HG03108 (cell line): ENCODE data around the gene ADGRA3.

ENCODE experiments used
- ATAC-seq: cut with Tn5 transposase; IDR thresholded peaks from one replicate; pipeline ENCODE4 v1.9.1; 2021; ENCODE audit warnings: moderate library complexity; ENCODE audit not compliant: unreplicated experiment

Gene ADGRA3

DNA sequence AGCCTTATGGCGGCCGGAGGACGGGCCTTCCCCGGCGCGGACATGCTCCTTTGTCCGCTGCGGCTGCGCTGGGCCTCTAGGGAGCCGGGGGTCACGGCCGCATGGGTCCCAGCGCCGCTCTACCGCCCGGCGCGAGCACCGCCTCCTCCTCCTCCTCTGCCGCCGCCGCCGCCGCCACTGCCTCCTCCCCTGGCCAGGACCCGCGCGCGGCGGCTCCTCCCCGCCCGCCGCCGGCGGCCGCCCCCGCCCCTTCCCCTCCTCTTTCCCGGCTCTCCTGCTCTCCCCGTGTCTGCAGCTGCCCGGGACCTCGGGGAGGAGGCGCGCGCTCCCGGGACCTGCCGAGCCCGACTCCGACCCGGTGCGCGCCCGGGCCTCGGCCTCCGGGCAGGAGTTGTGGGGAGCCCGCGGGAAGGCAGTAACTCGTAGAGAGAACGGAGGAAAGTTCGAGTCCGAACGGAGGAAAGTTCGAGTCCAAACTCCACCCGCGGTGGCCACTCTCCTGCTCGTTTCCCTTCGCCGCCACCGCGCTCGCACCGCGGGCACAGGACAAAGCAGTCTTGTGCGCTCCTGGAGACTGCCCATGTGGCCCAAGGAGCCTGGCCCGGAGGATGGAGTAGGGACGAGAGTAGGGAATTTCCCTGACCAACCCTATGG, at the start of gene ADGRA3:
TSS of gene ADGRA3 (minus strand) at position 179 of the 654 bp plus-strand sequence. CDS start 282 bp downstream, outside the sequence.
- ATAC-seq: peak; percentile 18

- ATAC-seq: no peak
Measured at GRCh38 chr4:22556495-22556894, 40.6 kb upstream of the ADGRA3 start.

DNA sequence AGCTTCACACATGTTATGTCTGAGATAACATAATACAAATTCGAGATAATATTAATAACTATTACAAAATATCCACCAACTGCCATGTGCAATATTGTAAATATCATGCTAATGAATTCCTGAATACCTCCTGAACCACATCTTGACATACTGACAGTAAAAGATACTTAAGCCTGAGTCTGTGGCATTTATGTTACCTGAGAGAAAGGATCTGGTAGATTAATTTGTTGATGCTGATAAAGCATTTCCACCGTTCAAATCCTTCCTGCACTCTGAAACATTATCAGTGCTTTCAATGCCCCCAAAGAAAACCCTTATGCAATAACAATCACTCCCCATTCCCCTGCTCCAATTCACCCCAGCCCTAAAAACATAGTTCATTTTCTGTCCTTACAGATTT, 38.8 kb upstream of the ADGRA3 start:
- no peak for ATAC-seq

DNA sequence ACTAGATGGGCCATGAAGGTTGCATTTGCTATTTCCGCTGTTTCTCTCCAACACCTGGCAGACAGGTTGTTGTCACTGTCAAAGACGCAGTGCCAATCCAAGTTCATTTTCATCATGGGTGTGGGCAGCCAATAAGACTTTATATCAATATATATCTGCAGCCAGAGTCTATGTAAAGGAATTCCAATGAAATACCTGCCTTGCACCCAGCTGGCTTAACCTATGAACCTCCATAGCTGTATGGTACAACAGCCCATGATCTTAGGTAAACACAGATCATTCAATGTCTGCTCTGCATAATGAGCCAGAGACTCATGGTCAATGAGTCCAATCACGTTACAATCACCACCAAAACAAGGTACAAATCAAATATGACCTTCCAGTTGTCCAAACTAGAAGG, 37.7 kb upstream of the ADGRA3 start:
- no peak for ATAC-seq

DNA sequence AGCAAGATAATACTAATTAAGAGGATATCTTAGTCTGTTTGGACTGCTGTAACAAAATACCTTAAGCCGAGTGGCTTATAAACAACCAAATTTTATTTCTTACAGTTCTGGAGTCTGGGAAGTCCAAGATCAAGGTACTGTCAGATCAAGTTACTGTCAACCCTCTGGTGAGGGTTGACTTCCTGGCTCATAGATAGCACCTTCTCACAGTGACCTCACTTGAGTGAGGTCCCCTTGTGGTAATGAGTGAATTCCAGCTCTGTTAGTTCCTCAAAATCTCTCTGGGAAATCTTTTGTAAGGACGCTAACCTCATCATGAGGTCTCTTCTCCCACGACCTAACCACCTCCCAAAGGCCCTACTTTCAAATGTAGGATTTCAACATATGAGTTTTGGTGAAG, 36.9 kb upstream of the ADGRA3 start:
- no peak for ATAC-seq

- no peak for ATAC-seq
Measured at GRCh38 chr4:22551550-22551949, 35.7 kb upstream of the ADGRA3 start.

- no peak for ATAC-seq
Measured at GRCh38 chr4:22546299-22546698, 30.4 kb upstream of the ADGRA3 start.

GRCh38 chr4:22539251-22539650, 23.4 kb upstream of the ADGRA3 start:
- ATAC-seq: no peak

DNA sequence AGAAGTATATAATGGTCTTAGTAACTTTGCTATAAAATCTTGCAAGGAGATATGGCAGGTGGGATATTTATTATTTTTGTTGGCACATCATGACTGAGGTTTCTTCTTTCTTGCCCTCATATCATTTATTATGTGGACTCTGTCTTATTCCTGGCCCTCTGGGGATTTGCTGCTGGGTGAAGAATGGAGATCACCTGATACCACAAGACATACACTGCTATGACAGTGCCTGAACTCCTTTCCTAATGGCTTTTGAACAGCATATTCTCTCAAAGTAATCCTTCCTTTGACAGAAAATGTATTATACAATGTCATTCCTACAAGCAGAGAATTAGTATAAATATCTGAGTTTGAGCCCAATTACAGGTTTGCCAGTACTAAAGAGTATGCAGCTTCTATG, 22.0 kb upstream of the ADGRA3 start:
- no peak for ATAC-seq

- ATAC-seq: no peak
Measured at GRCh38 chr4:22534374-22534773, 18.5 kb upstream of the ADGRA3 start.

- ATAC-seq: no peak
Measured at GRCh38 chr4:22532896-22533295, 17.0 kb upstream of the ADGRA3 start.

- no peak for ATAC-seq
Measured at GRCh38 chr4:22532117-22532516, 16.3 kb upstream of the ADGRA3 start.

- ATAC-seq: no peak
Measured at GRCh38 chr4:22531311-22532019, 15.6 kb upstream of the ADGRA3 start.

- ATAC-seq: no peak
Measured at GRCh38 chr4:22524895-22525294, 9.0 kb upstream of the ADGRA3 start.

GRCh38 chr4:22522706-22523501, 7.0 kb upstream of the ADGRA3 start:
- no peak for ATAC-seq

DNA sequence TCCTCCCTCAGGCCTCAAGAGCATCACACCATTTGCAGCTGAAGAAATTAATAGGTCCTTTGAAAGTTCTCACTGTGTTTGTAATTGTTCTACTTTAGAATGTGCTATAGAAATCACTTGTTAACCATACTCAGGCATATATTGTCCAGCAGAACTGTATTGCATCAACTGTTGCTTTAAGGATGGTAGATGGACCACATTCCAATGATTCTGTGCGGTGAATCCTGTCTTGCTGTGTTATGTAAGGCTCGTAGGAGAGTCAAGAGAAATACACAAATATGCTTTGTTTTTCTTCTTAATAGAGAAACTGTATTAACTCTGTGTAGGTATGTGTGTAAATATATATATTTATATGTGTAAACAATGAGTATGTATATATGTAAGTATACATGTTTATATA, 6.3 kb upstream of the ADGRA3 start:
- ATAC-seq: no peak

GRCh38 chr4:22521240-22521639, 5.4 kb upstream of the ADGRA3 start:
- ATAC-seq: no peak

DNA sequence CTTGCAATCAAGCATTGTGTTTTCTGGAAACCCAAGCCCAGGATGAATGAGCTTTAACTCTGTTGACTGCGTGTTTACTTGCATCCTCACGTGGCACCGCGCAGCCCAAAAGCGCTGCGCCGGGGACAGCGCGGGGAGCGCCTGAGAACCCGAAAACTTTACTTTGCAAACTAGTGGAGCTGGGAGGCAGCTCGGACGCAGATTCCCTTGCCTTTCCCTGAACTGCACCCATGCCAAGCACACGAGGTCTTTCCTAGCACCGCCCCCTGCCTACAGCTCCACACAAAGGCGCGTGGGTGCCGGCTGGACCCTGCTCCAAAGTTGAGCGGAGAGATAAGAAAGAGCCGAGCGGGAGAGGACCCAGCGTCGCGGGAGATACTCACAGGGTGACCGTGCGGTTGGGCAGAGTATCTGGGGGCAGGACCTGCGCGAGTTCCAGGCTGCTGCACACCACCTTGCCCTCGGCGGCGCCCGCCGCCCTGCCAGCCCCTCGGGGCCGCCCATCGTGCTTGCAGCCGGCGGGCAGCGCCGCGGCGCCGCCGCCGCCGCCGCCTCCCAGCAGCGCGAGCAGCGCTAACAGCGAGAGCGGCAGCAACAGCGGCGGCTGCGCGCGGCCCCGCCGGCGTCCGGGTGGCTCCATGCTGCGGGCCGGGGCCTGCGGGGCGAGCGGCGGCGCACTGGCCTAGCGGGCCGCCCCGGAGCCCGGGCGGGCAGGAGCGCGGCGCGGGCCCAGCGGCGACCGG, 550 bp downstream of the ADGRA3 start:
- peak; percentile 54 for ATAC-seq

DNA sequence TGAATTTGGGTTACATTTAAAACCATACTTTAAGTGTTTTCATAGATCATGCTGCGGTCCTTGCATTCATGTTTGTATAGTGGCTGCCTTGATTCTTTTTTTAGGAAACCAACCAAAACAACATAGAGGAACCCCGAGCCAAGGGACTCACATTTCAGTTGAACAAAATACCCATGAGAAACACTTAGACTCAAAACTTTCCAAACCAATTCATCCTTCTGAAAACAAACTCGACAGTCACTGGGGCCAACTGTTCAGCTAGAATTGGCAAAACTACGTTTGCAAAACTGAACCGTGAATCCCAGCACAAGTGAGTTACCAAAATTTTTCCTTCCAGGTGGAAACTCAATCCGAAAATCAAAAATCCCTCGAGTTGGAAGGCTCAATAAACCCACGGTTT, 1.4 kb downstream of the ADGRA3 start:
- no peak for ATAC-seq

- no peak for ATAC-seq
Measured at GRCh38 chr4:22514001-22514400, 1.9 kb downstream of the ADGRA3 start.

- ATAC-seq: no peak
Measured at GRCh38 chr4:22512306-22512705, 3.6 kb downstream of the ADGRA3 start.
